Activated T-helper 2 cell treated with anti-CD3 and anti-CD28 coated beads, Interferon-gamma antibody, Interleukin-2, Interleukin-4, amounts not matched to agents 10 μg/mL and 5 μg/mL and 100 μg/mL, durations not matched to agents 14 hours and 24 hours and 36 hours (primary cell): ENCODE measurements around the gene HOXB9. TPM values are rescaled to one million over a fixed set of nuclear protein-coding genes. Genes with fewer than 3 reads are reported as not detected.
A peak's percentile ranks its signal among the peaks of the same experiment; 100 is the strongest.

Experiments used
- DNase-seq: peaks from one replicate; pipeline ENCODE4 v3.0.0; 2021; ENCODE audit warnings: low spot score
- H3K27ac Mint-ChIP-seq: one replicate; pipeline ENCODE4 v1.8.0; 2021; ENCODE audit warnings: mixed read lengths
- H3K27me3 Mint-ChIP-seq: one replicate; pipeline ENCODE4 v1.8.0; 2021; ENCODE audit warnings: low read depth, mixed read lengths
- H3K36me3 Mint-ChIP-seq: one replicate; pipeline ENCODE4 v1.8.0; 2021; ENCODE audit warnings: low read depth, mixed read lengths
- H3K4me1 Mint-ChIP-seq: one replicate; pipeline ENCODE4 v1.8.0; 2021; ENCODE audit warnings: low read depth, mixed read lengths
- H3K4me3 Mint-ChIP-seq: one replicate; pipeline ENCODE4 v1.8.0; 2021; ENCODE audit warnings: low read depth, mild to moderate bottlenecking, moderate library complexity, mixed read lengths
- H3K9me3 Mint-ChIP-seq: one replicate; pipeline ENCODE4 v1.8.0; 2021; ENCODE audit warnings: mixed read lengths
- intact Hi-C: fragments of 100-400 bp; cut with micrococcal nuclease; formaldehyde crosslinking; loops from one replicate; pipeline ENCODE4 v1.15.1; 2023
- total RNA-seq: library from RNA; stranded (reverse); gene quantifications from 2 replicates; pipeline ENCODE4 v1.2.3, GENCODE V29; 2022

HOXB9 gene
- total RNA-seq, 1 donor from 2014 or later = 0.16 TPM

DNA sequence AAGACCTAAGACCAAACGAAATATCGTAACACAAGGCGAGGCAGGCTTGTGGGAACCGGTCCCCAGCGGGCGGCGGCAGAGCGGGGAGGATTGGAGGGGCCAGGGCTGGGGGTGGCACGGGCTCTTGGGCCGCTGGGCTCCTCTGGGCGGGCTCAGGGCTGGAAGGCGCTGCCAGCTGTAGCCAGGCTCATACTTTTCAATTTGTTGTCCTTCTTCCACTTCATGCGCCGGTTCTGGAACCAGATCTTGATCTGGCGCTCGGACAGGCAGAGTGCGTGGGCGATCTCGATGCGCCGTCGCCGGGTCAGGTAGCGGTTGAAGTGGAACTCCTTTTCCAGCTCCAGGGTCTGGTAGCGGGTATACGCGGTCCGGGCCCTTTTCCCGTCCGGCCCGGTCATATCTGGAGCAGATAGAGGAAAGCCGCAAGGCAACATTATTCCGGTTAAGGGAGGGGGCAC lies 34.1 kb downstream of the HOXB9 start:
- no peak overlapping the region for H3K4me3 Mint-ChIP-seq
- peaks cover 3% of the 10 kb centered on the region for H3K36me3 Mint-ChIP-seq
- no peak for DNase-seq
- H3K4me1 Mint-ChIP-seq = peaks cover 40% of the 10 kb centered on the region
- intact Hi-C loops = no loop called here
- H3K27ac Mint-ChIP-seq = no peak overlapping the region
- H3K9me3 Mint-ChIP-seq = no peaks in the 10 kb centered on the region
- peaks cover 85% of the 10 kb centered on the region for H3K27me3 Mint-ChIP-seq

DNA sequence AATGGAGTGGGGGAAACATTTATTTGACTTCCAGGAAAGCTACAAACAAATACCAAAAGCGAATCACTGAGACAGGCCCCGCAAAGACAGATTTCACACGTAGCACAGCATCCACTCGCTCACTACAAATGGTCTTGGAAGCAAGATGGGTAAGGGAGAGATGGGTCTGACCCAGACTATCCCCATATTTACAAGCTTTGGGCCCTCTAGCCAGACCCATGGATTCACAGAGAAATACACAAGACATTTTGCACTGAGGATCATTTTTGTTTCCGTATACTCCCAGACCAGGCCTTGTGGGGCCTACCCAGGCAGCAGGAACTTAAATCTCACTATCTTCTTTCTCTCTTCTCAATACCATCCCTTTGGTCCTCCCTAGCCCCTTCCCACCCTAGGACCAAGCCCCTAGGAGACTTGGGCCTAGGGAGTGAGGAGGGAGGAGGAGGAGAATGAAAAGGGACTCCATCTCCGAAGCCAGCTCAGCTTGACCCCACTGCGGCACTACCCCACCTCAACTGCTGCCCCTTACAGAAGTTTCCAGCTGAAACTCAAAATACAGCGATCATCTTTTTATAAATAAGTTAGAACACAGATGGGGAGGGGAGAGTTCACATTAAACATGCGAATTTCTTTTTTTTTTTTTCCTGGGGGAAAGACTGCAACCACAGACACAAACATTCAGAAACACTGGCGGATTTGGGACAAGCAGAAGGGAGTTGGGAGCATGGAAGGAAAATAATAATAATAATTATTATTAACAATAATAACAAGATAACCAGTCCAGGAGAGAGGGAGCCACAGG lies 34.7 kb downstream of the HOXB9 start:
- Mint-ChIP-seq H3K27ac (no peak overlapping the region), H3K4me1 (peaks cover 38% of the 10 kb centered on the region), H3K27me3 (peaks cover 84% of the 10 kb centered on the region), H3K9me3 (no peaks in the 10 kb centered on the region), H3K36me3 (peaks cover 3% of the 10 kb centered on the region), H3K4me3 (no peak overlapping the region)
- no peak for DNase-seq
- intact Hi-C loops = no loop called here

DNA sequence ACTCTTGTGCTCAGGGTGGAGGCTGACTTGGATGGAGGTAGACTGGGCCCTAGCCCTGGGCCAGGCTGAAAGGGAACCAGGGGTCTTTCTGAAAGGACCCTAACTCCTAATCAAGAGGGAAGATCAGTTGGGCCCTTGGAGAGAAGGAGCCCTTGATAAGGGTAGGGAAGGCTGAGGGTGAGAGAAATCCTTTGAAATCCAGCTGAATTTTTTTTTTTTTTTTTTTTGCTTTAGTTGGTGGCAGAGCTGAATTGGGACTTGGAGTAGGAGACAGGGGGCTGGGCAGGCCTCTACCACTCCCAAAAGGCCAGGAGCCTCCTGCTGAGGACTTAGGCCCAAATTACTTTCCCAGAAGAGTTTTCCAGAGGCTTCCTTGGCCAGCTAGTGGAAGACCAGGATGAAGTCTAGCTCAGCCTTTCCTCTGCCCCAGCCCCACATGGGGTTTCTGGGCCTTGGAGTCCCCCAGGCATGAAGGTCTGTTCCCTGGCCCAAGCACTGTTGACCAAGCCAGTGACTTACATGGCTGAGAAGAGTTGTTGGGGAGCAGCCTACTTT lies 35.5 kb downstream of the HOXB9 start:
- no peak for DNase-seq
- no peaks in the 10 kb centered on the region for H3K36me3 Mint-ChIP-seq
- H3K4me1 Mint-ChIP-seq = peaks cover 43% of the 10 kb centered on the region
- intact Hi-C loops = no loop called here
- no peak overlapping the region for H3K4me3 Mint-ChIP-seq
- peaks cover 85% of the 10 kb centered on the region for H3K27me3 Mint-ChIP-seq
- H3K27ac Mint-ChIP-seq = no peak overlapping the region
- no peaks in the 10 kb centered on the region for H3K9me3 Mint-ChIP-seq

DNA sequence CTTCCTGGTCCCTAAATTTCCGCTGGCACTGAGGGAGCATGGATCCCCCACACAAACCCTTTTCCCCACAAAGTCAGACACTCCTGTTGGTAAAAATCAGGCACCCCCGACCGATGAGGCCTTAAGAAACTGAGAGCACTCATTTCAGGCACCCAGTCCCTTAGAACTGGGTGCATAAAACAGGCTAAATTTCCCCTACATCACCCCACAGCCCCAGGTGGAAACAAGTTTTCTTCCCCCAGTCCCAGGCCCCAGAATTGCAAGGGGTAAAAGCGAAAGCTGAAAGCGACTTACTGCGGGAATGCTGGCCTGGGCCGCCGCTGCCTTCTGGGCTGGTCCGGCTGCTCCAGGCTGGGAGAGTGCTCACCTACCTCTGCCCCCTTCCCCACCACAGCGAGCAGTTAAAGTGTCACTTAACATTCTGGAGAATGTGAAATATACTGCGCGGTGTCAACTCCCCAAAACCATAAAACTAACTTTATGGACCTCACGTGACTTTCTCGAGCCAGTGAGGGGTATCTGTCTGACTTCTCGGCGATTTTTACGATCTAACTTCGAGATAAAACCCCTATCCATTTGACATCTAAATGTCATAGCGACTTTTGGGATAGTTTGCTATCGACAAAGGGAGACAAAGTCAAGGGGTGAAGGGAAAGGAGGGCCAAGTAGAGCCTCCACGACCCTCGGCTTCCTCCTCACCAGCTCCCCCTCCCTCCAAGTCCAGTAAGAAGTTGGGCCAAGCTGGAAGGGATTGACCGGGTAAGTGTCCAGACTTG lies 36.1 kb downstream of the HOXB9 start, which contains the start of gene HOXB3:
Gene HOXB3 (minus strand): TSS at position 411 of the 776 bp plus-strand sequence. CDS start 37,767 bp downstream, outside the sequence.
- peaks cover 43% of the 10 kb centered on the region for H3K4me1 Mint-ChIP-seq
- DNase-seq = no peak
- no peak within 1 kb of the TSS for H3K4me3 Mint-ChIP-seq
- no peaks in the 10 kb centered on the region for H3K36me3 Mint-ChIP-seq
- no peak within 1 kb of the TSS for H3K27ac Mint-ChIP-seq
- peaks cover 79% of the 10 kb centered on the region for H3K27me3 Mint-ChIP-seq
- H3K9me3 Mint-ChIP-seq = no peaks in the 10 kb centered on the region
- intact Hi-C loops = no loop called here

DNA sequence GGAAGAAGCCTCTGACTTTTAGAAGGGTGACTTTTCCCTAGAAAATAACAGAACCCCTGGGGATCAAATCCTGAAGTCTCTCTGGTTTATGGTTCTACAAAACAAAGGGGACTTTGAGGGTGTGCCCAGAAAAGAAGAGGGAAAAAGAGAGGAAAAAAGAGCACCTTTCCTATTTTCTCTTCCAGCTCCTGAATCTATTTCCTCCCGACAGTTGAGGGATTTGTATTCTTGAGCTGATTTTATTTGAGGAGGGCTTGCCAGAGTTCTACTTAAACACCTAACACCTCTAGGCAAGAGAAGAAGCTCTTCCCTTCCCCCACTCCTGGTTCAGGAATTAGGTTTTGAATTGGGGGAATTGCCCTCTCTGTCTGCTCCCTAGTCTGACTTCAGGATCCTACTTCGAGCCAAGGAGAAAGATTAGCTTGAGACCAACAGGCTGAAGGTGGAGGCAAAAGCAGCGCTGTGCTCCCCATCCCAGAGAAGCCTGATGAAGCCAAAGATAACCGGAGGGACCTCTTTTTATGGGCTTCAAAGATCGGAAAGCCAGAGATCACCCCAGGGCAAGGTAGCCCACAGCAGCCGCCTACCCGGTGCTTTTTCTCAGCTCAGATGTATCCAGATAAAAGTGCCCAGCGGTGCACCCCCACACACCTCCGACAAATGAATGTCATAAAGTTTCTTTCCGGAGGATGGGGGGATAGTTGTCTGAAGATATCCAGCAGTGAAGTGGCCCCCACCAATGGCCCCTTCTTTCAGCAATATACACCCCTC lies 36.9 kb downstream of the HOXB9 start:
- no peak for DNase-seq
- peaks cover 45% of the 10 kb centered on the region for H3K4me1 Mint-ChIP-seq
- H3K9me3 Mint-ChIP-seq = no peaks in the 10 kb centered on the region
- H3K27ac Mint-ChIP-seq = no peak overlapping the region
- H3K4me3 Mint-ChIP-seq = no peak overlapping the region
- intact Hi-C loops = no loop called here
- H3K27me3 Mint-ChIP-seq = peaks cover 78% of the 10 kb centered on the region
- H3K36me3 Mint-ChIP-seq = no peaks in the 10 kb centered on the region

DNA sequence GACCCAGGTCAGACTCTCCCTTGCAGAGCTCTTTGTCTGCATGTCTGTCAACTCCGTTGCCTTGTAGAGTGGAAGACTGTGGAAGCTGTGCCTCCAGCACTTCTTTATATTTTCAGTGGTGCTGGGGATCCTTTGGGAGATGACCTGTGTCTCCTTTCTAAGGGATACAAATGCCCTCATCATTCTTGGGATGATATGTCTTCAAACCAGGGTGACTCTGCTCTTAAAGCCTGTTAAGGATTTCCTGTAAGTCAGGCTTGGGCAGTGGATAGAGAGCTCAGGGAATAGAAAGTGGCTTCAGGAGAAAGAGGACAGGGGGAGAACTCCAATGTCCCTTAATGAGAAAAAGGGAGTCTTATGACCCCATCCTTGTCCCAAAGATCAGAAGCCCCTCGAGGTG lies 37.6 kb downstream of the HOXB9 start:
- Mint-ChIP-seq H3K4me1 (peaks cover 39% of the 10 kb centered on the region), H3K4me3 (no peak overlapping the region), H3K27ac (no peak overlapping the region), H3K27me3 (peaks cover 77% of the 10 kb centered on the region), H3K9me3 (no peaks in the 10 kb centered on the region), H3K36me3 (no peaks in the 10 kb centered on the region)
- intact Hi-C loops = no loop called here
- no peak for DNase-seq

DNA sequence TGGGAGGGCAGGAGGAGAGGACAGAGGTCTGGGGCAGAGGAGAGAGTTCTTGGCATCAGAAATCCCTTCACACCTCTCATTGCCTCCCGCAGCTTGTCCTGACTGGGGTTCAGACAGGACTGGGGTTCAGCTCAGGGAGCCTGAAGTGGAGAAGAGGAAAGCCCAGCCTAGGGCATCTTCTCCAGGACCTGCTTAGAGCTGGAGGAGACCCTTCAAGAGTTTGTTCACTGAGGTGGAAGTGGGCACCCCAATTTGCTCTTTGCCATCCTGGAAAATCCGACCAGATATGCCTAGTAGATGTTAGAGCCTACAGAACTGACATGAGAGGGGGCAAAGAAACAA lies 38.1 kb downstream of the HOXB9 start:
- H3K27me3 Mint-ChIP-seq = peaks cover 76% of the 10 kb centered on the region
- DNase-seq = no peak
- H3K4me1 Mint-ChIP-seq = peaks cover 35% of the 10 kb centered on the region
- intact Hi-C loops = no loop called here
- no peaks in the 10 kb centered on the region for H3K36me3 Mint-ChIP-seq
- no peak overlapping the region for H3K27ac Mint-ChIP-seq
- H3K4me3 Mint-ChIP-seq = no peak overlapping the region
- no peaks in the 10 kb centered on the region for H3K9me3 Mint-ChIP-seq

DNA sequence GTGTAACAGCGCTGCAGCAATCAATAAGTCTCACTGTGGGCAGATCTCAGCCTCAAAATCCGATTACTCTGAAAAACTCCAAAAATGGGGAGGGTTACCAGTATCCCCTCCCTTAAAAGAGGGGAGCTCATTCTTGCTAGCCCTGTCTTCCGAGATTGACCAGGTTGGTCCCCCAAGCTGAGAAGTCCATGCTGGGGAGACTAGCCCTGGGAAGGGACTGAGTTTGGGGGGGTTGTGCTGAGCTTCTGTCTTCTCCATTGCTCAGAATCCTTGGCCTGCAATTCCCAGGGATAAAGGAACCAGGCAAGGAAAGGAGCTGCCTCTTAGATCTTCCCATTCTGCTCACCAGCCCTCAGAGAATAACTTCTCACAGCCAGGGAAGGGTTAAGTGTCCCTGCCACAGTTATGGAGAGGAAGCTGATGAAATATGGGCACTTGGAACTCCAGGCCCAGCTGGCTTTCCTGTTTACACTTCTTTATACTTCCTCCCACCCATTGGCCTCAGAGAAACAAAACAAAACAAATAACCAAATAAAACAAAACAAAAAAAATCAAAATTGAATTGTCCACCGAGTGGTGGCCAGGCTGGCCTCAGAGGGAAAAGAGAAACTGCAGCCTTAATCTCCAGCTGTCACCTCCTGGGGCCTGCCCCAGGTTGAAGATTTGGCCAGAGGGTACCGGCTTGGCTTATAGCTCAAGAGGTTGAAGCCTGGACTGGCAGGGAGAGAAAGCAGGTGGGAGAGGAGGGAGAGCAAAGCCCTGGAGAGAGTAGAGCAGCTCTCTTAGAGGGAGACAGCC lies 38.7 kb downstream of the HOXB9 start:
- Mint-ChIP-seq H3K9me3 (no peaks in the 10 kb centered on the region), H3K27me3 (peaks cover 76% of the 10 kb centered on the region), H3K4me1 (peaks cover 29% of the 10 kb centered on the region), H3K36me3 (no peaks in the 10 kb centered on the region), H3K27ac (no peak overlapping the region), H3K4me3 (no peak overlapping the region)
- DNase-seq = no peak
- intact Hi-C loops = no loop called here

DNA sequence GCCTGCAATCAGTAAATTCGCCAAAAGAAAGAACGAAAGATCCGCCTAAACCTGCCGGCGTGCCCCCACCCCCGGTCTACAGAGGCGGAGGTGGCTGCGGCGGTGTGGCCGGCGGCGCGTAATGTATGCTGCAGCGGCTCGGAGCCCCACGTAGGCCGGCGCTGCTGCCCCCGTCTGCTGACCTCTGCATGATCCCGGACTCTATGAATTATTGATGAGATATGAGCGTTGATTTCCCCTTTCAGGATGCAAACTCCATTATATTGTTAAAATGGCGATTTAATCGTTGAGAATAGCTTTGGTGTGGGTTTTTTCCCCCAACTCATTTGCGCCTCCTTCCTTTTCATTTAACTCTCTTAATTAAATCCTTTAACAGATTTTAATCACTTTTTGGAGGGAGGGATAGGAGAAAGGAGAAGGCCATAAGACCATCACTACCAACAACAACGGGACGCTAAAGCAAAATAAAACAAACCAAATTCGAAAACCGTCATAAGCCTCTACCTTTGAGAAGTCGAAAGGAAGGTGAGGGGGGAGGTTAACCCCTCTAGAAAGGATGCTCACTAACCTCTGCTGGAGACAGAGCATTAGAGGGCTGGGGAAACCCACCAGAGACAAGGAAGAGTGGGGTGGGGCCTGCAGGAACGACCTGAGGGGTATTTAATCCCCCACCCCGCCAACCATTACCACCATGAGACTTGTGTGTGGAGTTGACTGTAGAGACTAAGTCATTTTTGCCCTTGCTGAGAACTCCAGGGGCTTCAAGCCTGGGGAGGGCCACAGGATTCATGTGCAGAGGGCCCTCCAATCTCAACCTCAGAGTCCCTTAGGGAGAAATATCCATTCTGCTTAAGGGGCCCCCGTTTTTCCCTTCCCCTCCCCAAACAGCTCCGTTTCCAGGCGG lies 39.6 kb downstream of the HOXB9 start:
- Mint-ChIP-seq H3K27ac (no peak overlapping the region), H3K36me3 (no peaks in the 10 kb centered on the region), H3K9me3 (no peaks in the 10 kb centered on the region), H3K27me3 (peaks cover 77% of the 10 kb centered on the region), H3K4me3 (peak overlapping the region; percentile 89), H3K4me1 (peaks cover 30% of the 10 kb centered on the region)
- intact Hi-C loops = no loop called here
- DNase-seq = no peak

DNA sequence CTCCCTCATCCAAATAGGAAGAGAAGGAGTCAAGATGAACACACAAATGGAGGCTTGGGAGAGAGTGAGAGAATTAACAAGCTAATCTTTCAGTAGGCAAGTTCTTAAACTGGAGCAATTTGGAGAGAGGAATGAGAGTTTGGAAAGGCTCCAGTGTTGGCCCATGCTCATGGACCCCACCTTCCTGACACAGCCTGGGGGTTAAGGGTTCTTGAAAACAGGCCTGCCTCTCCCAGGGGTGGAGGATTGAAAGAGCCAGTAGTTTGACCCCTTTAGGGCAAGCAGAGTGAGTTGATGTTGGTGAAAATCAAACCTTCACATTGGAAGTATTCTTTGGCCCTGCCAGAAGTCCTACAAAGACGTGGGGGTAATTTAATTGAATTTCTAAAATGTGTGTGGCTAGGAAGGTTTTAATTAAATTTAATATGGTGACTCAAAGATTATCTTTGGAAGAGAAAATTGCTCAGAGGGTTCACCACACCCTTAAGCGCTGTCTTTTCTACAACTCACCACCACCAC lies 41.9 kb downstream of the HOXB9 start:
- Mint-ChIP-seq H3K4me1 (peaks cover 39% of the 10 kb centered on the region), H3K27ac (no peak overlapping the region), H3K4me3 (peak overlapping the region; percentile 43), H3K27me3 (peaks cover 78% of the 10 kb centered on the region), H3K36me3 (no peaks in the 10 kb centered on the region), H3K9me3 (no peaks in the 10 kb centered on the region)
- no peak for DNase-seq
- intact Hi-C loops = no loop called here

DNA sequence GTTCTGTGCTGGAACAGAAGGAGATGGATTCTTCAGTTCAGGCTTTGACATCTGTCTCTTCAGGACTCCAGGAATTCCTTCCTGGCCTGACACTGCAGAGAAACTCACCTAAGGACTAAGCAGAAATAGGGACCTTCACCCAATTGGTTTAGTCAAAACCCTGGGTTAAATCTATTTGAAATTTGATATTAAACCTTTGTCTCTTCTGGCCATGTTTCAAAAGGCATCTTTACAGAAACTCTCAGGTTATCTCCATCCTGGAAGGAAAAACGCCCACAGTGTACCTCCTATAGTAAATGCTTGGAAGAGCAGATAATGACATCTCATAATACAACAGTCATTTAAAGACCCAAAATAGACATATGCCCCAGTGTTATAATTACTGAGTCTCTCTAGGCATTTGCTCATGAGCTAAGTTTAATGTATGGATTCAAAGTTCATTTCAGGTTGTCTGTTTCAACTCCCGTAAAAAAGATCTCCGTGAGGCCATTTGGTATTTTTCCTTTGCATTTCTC lies 42.4 kb downstream of the HOXB9 start:
- no peaks in the 10 kb centered on the region for H3K36me3 Mint-ChIP-seq
- peaks cover 45% of the 10 kb centered on the region for H3K4me1 Mint-ChIP-seq
- H3K27me3 Mint-ChIP-seq = peaks cover 81% of the 10 kb centered on the region
- no peak for DNase-seq
- intact Hi-C loops = no loop called here
- H3K27ac Mint-ChIP-seq = no peak overlapping the region
- peak overlapping the region; percentile 43 for H3K4me3 Mint-ChIP-seq
- H3K9me3 Mint-ChIP-seq = no peaks in the 10 kb centered on the region
